Measurements from ENCODE around the gene EGFR. TPM values are rescaled to one million over a fixed set of nuclear protein-coding genes. Genes with fewer than 3 reads are reported as not detected.

EGFR gene
- polyA plus RNA-seq, 1 experiment: 62.6 TPM

GRCh38 chr7:55235115-55235514 is 216.3 kb downstream of the EGFR start:
- TF ChIP-seq CTCF (IDR thresholded peaks at IDR 0.05; ENCODE audit: low read depth, low read length): no peak
- H3K9me3 ChIP-seq (ENCODE audit: control insufficient read depth, insufficient read depth, low read length): no peaks in the 10 kb centered on the region; the same call in 1 of the 2 replicates
- ChIA-PET CTCF (no interaction called here), POLR2A (no interaction called here)
- no peak overlapping the region for H3K27ac ChIP-seq (ENCODE audit: low read depth, low read length)
- no peak for DNase-seq (ENCODE audit: low read depth, low spot score)
- no peak overlapping the region for H3K4me3 ChIP-seq (ENCODE audit: low read depth, low read length)
- H3K27me3 ChIP-seq (ENCODE audit: control insufficient read depth, insufficient read depth, low read length): peaks cover 25% of the 10 kb centered on the region

GRCh38 chr7:55235801-55236200 is 217.0 kb downstream of the EGFR start:
- H3K27me3 ChIP-seq (ENCODE audit: control insufficient read depth, insufficient read depth, low read length): peaks cover 25% of the 10 kb centered on the region
- no peak for DNase-seq (ENCODE audit: low read depth, low spot score)
- CTCF ChIA-PET: no interaction called here
- POLR2A ChIA-PET: no interaction called here
- no peak overlapping the region for H3K4me3 ChIP-seq (ENCODE audit: low read depth, low read length)
- H3K27ac ChIP-seq (ENCODE audit: low read depth, low read length): no peak overlapping the region
- TF ChIP-seq CTCF (IDR thresholded peaks at IDR 0.05; ENCODE audit: low read depth, low read length): no peak
- H3K9me3 ChIP-seq (ENCODE audit: control insufficient read depth, insufficient read depth, low read length): no peaks in the 10 kb centered on the region; the same call in 1 of the 2 replicates

GRCh38 chr7:55236476-55236875 is 217.7 kb downstream of the EGFR start:
- CTCF ChIA-PET: no interaction called here
- H3K27me3 ChIP-seq (ENCODE audit: control insufficient read depth, insufficient read depth, low read length): peaks cover 20% of the 10 kb centered on the region

GRCh38 chr7:55237156-55237893 is 218.5 kb downstream of the EGFR start:
- TF ChIP-seq CTCF (IDR thresholded peaks at IDR 0.05; ENCODE audit: low read depth, low read length): no peak
- no peak for DNase-seq (ENCODE audit: low read depth, low spot score)
- Histone ChIP-seq H3K27ac (ENCODE audit: low read depth, low read length) (no peak overlapping the region), H3K4me3 (ENCODE audit: low read depth, low read length) (no peak overlapping the region), H3K27me3 (ENCODE audit: control insufficient read depth, insufficient read depth, low read length) (peaks cover 18% of the 10 kb centered on the region), H3K9me3 (ENCODE audit: control insufficient read depth, insufficient read depth, low read length) (no peaks in the 10 kb centered on the region; the same call in 1 of the 2 replicates)
- ChIA-PET POLR2A (no interaction called here), CTCF (interaction anchor here (1.5 kb wide), 1 partner anchor 18 kb away, joined by 8 read pairs; no protein-coding TSS in a partner anchor)

More at GRCh38 chr7:55236476-55236875, 217.7 kb downstream of the EGFR start:
- no peaks in the 10 kb centered on the region; the same call in 1 of the 2 replicates for H3K9me3 ChIP-seq (ENCODE audit: control insufficient read depth, insufficient read depth, low read length)
- POLR2A ChIA-PET: no interaction called here
- DNase-seq (ENCODE audit: low read depth, low spot score): no peak
- H3K27ac ChIP-seq (ENCODE audit: low read depth, low read length): no peak overlapping the region
- TF ChIP-seq CTCF (IDR thresholded peaks at IDR 0.05; ENCODE audit: low read depth, low read length): no peak
- no peak overlapping the region for H3K4me3 ChIP-seq (ENCODE audit: low read depth, low read length)

- ChIA-PET CTCF (interaction anchor here (1.2 to 1.3 kb wide), 2 partner anchors 8 to 466 kb away, joined by 3 to 5 read pairs; no protein-coding TSS in a partner anchor), POLR2A (no interaction called here)
Observed at GRCh38 chr7:55239406-55239805, 220.6 kb downstream of the EGFR start.

More at GRCh38 chr7:55239406-55239805, 220.6 kb downstream of the EGFR start:
- DNase-seq (ENCODE audit: low read depth, low spot score): no peak
- Histone ChIP-seq H3K27ac (ENCODE audit: low read depth, low read length) (no peak overlapping the region), H3K27me3 (ENCODE audit: control insufficient read depth, insufficient read depth, low read length) (peaks cover 18% of the 10 kb centered on the region), H3K9me3 (ENCODE audit: control insufficient read depth, insufficient read depth, low read length) (no peaks in the 10 kb centered on the region; the same call in 1 of the 2 replicates), H3K4me3 (ENCODE audit: low read depth, low read length) (no peak overlapping the region)
- no peak for TF ChIP-seq CTCF (IDR thresholded peaks at IDR 0.05; ENCODE audit: low read depth, low read length)
